ENCODE results near the gene F2.

- TF ChIP-seq CTCF (IDR thresholded peaks at IDR 0.05; ENCODE audit: borderline replicate concordance, extremely low read depth, low read length, poor library complexity, severe bottlenecking), result no peak
- TF ChIP-seq EZH2 (IDR thresholded peaks at IDR 0.05; ENCODE audit: borderline replicate concordance, low read depth, low read length, severe bottlenecking), result no peak
Measured at GRCh38 chr11:46692450-46692849, 26.6 kb upstream of the F2 start.
